Fibroblast of skin of right quadriceps (primary cell): Measurements from ENCODE around the gene WFDC12.

Source experiments
- DNase-seq: peaks from one replicate; pipeline ENCODE4 v3.0.0-alpha.2; 2013

The WFDC12 gene

DNA sequence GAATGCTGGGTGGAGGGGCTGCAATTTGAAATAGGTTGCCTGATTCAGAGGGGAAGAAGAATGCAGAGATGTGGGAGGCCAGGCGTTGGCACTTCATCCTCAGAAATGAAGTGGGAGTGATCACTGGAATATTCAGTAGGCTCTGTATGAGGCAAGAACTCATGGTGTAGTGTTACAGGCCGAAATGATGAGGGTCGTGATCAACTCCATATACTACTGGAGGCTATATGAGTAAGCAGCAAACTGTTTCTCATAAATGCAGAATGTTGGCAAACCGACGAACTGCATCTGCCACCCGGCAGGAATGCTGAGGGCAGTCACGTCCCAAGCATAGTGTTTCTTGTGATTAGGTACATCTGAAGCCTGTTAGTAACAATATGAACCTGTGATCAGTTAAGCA is 36.0 kb downstream of the WFDC12 start:
- peak; percentile 95 for DNase-seq

- no peak for DNase-seq
Observed at GRCh38 chr20:45087814-45088213, 36.5 kb downstream of the WFDC12 start.

GRCh38 chr20:45087097-45087790 is 37.0 kb downstream of the WFDC12 start:
- DNase-seq: no peak

DNA sequence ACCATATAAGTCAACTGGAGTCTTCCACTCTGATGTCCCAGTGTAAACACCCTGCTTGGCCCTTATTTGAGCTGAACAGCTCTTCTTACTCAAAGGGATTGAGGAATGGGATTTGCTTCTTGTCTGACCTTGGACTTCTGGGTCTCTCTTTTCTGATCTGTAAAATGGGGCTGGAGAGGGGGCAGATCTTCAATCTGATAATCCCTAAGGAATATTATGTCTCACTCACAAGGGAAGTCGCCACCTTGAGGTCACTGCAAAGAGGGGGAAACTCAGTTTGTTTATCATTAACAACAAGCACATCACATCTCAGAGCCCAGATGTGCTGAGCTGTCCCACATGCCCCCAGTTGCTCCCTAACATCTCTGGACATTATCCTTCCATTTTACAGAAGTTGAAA is 38.4 kb downstream of the WFDC12 start:
- no peak for DNase-seq

DNA sequence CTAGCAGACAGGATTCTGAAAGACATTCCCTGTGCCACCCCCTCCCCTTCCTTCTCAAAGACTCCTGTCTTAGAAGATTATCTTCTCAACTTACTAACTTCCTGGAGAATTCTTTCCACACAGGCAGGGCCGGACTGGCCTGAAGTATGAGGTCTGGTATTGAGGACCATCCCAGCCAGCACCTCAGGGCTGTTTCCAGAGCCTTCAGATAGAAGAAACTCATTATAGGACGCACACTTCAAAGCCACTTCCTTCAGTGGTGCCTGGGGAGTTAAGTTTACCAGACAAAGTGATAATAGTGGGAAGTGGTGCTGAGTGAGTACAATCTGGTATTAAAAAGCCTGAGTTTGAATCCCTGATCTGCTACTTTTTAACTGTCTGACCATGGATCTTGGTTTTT is 39.0 kb downstream of the WFDC12 start:
- no peak for DNase-seq

DNA sequence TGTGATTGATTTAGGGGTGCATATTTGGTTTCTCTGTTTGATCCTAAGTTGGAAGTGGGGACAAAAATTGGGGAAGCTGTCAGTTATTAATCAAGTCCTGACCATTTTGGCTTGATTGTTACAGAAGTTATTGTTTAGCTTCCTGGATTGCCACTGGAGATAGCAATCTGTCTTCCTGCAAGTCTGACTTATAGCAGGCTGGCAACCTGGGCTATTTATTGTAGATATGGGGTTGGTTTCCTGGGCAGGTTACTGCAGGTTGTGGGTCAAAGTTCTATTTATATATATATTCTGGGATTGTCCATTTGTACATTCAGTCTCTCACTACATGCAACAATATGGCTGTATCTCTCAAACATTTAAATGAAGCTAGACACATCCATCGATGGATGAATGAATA is 41.1 kb downstream of the WFDC12 start:
- no peak for DNase-seq

DNA sequence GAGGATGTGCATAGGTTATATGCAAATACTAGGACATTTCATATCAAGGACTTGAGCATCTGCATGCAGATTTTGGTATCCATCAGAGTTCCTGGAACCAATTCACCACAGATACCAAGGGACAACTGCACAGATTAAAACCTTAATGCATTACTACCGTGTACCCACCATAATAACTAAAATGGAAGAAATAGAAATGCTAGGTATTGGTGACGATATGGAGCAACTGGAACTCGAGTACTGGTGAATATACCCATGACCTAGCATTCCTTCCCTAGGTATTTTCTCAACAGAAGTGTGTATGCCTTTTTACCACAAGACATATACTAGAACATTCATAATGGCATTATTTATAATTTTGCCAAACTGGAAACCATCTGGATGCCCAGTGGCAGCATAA is 41.8 kb downstream of the WFDC12 start:
- DNase-seq: no peak

DNA sequence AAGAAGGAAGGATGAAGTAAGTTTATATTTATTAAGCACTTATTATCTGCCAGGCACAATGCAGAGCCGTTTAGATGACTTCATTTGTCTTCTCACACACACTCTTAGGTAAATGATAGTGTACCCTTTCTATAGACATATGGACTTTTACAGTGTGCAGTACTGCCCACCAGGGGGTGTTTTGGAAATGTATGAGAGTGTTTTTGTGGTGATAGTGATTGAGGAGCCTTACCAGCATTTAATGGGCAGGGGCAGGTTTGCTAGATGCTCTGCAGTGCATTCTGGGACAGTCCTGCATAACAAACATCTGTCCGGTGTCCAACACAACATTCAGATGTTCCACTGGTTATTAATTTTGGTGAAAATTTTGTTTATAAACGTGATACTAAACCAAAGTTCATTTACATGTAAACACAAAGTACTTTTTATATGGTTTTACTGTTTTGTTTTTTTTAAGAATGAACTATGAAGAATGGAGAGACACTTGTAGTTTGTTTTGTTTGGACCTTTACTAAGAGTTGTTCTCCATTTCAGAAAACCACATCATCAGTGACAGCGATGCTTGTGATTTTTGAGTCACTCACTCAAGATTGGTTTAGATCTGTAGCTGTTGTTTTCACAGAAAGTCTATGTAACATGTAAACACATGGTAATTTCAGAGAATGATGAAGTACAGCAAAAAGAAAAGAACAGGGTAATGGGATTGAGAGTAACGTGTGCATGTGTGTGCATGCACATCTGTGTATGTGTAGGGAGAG is 43.2 kb downstream of the WFDC12 start:
- DNase-seq: peak; percentile 32

DNA sequence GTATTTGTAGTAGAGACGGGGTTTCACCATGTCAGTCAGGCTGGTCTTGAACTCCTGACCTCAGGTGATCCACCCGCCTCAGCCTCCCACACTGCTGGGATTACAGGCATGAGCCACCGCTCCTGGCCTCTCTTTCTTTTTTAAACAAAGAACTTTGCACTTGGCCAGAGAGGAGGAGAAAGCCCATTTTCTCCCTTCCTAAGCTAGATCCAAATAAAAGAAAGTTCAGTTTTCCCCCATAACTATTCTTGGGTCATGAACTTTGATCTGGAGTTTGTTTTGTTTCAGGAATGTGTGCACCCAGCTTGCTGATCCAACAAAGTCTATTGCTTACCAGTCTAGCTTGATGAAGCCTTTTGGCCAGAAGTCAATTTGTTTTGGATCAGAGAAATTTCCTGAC is 46.7 kb downstream of the WFDC12 start:
- no peak for DNase-seq
